ENCODE results near the gene SLC39A9.
A peak's percentile ranks its signal among the peaks of the same experiment; 100 is the strongest.

The SLC39A9 gene

DNA sequence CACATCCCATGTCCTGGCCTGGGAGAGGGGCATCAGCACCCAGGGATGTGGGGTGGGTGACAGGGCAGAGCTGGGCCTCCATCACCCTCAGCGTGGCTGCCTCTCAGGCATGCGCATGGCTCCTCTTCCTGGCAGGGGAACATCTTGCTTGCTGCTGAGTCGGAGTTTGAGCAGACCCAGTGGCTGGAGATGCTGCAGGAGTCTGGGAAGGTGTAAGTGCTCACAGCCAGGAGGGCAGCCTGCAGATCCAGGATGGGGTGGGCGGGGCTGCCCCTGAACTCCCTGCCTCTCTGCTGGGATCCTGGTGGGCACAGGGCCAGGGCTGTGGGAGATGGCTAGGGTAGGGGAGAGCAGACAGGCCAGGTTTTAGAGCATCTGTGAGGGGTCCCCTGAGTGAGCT lies 102.2 kb downstream of the SLC39A9 start:
- Histone ChIP-seq H3K4me3 (ENCODE audit: low read depth in 1 of 5, low read length in 5 of 5) (no peak overlapping the region), H3K36me3 (ENCODE audit: control insufficient read depth in 5 of 5, insufficient read depth in 5 of 5, low read length in 5 of 5) (no peaks in the 10 kb centered on the region), H3K9ac (ENCODE audit: low read length in 5 of 5) (no peak overlapping the region), H3K9me3 (ENCODE audit: control insufficient read depth in 5 of 5, low read length in 5 of 5) (no peaks in the 10 kb centered on the region), H3K27ac (ENCODE audit: low read depth, low read length) (no peak overlapping the region), H3K27me3 (ENCODE audit: control insufficient read depth in 5 of 5, insufficient read depth in 4 of 5, low read length in 5 of 5) (peaks cover 0 to 11% (median 2%) of the 10 kb centered on the region in 5 donors), H3K4me1 (ENCODE audit: control insufficient read depth in 5 of 5, insufficient read depth in 5 of 5, low read length in 5 of 5) (peaks cover 0 to 10% (median 7%) of the 10 kb centered on the region in 5 donors)

DNA sequence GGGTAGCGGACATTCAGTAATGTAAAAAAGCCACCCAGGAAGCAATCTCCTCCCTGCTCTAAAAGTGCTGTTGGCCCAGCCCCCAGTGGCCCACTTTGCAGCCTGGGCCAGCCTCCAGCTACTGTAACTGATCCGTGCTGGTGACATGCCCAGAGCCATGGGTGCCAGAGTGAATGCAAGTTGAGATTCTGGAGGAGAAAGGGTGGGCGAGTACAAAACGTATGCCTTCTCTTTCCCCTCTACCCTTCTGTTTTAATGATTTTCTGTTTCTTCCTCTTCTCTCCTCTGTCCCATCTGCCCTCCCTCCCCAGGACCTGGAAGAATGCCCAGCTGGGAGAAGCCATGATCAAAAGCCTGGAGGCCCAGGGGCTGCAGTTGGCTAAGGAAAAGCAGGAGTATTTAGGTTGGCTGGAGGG lies 102.9 kb downstream of the SLC39A9 start:
- Histone ChIP-seq H3K4me1 (ENCODE audit: control insufficient read depth in 5 of 5, insufficient read depth in 5 of 5, low read length in 5 of 5) (peaks cover 0 to 10% (median 7%) of the 10 kb centered on the region in 5 donors), H3K9ac (ENCODE audit: low read length in 5 of 5) (no peak overlapping the region), H3K36me3 (ENCODE audit: control insufficient read depth in 5 of 5, insufficient read depth in 5 of 5, low read length in 5 of 5) (no peaks in the 10 kb centered on the region), H3K27ac (ENCODE audit: low read depth, low read length) (no peak overlapping the region), H3K9me3 (ENCODE audit: control insufficient read depth in 5 of 5, low read length in 5 of 5) (no peaks in the 10 kb centered on the region), H3K4me3 (ENCODE audit: low read depth in 1 of 5, low read length in 5 of 5) (peak overlapping the region in 1 of 5 donors; percentile 1), H3K27me3 (ENCODE audit: control insufficient read depth in 5 of 5, insufficient read depth in 4 of 5, low read length in 5 of 5) (peaks cover 0 to 11% (median 2%) of the 10 kb centered on the region in 5 donors)

DNA sequence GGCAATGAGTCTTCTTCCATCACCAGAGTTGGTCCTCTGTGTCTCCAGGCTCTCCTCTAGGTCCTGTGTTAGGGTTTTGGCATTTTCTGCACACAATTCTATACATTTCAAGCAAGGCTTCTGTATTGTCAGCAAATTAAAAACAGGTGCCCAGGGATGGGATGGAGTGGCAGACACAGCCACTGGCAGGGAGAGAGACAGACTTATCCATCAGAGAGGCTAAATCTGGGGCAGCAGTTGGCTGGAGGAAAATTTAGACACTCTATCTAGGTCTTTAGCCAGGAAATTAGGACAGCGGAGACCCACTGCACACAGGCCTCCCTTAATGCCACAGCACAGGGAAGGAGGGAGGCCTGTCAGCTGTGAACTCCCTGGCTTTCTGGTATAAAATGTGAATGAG lies 106.3 kb downstream of the SLC39A9 start:
- no peak overlapping the region for H3K9ac ChIP-seq (ENCODE audit: low read length in 5 of 5)
- H3K27me3 ChIP-seq (ENCODE audit: control insufficient read depth in 5 of 5, insufficient read depth in 4 of 5, low read length in 5 of 5) = peaks cover 0 to 7% (median 0%) of the 10 kb centered on the region in 5 donors
- no peak overlapping the region for H3K27ac ChIP-seq (ENCODE audit: low read depth, low read length)
- H3K4me3 ChIP-seq (ENCODE audit: low read depth in 1 of 5, low read length in 5 of 5) = no peak overlapping the region
- H3K4me1 ChIP-seq (ENCODE audit: control insufficient read depth in 5 of 5, insufficient read depth in 5 of 5, low read length in 5 of 5) = peaks cover 0 to 10% (median 7%) of the 10 kb centered on the region in 5 donors
- no peaks in the 10 kb centered on the region for H3K36me3 ChIP-seq (ENCODE audit: control insufficient read depth in 5 of 5, insufficient read depth in 5 of 5, low read length in 5 of 5)
- H3K9me3 ChIP-seq (ENCODE audit: control insufficient read depth in 5 of 5, low read length in 5 of 5) = no peaks in the 10 kb centered on the region

DNA sequence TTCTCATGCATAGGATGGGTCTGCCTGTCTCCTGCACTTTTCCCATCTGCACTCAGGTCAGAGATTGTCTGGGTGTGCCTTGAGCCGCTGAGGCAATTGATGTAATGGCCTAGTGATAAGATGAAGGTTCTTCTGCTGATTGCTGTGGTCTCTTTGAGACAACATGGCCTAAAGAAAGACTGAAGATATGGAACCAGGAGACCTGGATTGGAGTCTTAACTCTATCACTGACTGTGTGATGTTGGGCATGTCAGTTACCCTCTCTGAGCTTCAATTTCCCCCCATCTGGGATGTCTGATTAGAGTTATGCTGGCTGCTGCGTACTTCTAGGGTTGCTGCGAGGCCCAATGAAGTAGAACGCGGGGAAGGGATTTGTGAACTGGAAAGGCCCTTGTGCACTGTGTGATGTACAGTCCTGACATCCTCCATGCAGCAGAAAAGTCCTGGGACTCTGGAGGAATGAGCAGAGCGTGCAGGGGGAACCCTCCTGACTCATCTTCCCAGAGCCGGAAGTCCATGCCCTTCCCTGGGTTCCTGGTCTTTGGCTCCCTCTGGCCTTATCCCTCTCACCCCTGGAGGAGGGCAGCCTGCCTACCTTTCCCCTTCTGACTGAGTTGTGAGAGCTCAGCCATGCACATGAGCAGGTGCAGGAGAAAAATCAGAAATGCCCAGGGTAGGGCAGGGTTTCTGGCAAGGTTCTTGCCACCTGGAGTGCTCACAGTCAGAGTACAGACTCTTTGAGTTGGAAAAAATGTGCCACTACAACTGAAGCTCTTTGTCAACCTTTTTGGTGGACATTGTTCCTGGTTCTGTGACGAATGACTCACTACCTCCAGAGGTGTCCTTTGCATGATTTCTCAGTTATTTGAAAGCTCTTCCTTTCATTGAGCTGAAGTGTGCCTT lies 107.1 kb downstream of the SLC39A9 start:
- Histone ChIP-seq H3K4me1 (ENCODE audit: control insufficient read depth in 5 of 5, insufficient read depth in 5 of 5, low read length in 5 of 5) (peaks cover 0 to 10% (median 7%) of the 10 kb centered on the region in 5 donors), H3K27me3 (ENCODE audit: control insufficient read depth in 5 of 5, insufficient read depth in 4 of 5, low read length in 5 of 5) (peaks cover 0 to 7% (median 0%) of the 10 kb centered on the region in 5 donors), H3K9me3 (ENCODE audit: control insufficient read depth in 5 of 5, low read length in 5 of 5) (no peaks in the 10 kb centered on the region), H3K36me3 (ENCODE audit: control insufficient read depth in 5 of 5, insufficient read depth in 5 of 5, low read length in 5 of 5) (no peaks in the 10 kb centered on the region), H3K9ac (ENCODE audit: low read length in 5 of 5) (no peak overlapping the region), H3K27ac (ENCODE audit: low read depth, low read length) (no peak overlapping the region), H3K4me3 (ENCODE audit: low read depth in 1 of 5, low read length in 5 of 5) (no peak overlapping the region)

DNA sequence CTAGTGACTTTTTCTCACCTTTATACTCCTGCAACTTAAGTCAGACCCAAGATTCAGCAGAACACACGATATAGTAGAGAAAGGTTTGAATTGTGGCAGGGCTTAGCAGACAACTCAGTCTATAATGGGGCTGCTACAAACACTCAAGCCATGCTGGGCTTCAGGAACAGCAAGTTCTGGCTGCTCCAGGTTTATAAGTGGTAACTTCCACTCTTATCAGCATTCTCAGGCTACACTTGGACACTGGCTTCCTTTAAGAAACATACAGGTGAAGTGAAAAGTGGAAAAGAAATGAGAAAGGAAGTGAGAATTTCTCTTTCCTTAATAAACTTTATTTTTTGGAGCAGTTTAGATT lies 107.7 kb downstream of the SLC39A9 start:
- Histone ChIP-seq H3K4me3 (ENCODE audit: low read depth in 1 of 5, low read length in 5 of 5) (no peak overlapping the region), H3K27me3 (ENCODE audit: control insufficient read depth in 5 of 5, insufficient read depth in 4 of 5, low read length in 5 of 5) (peaks cover 0 to 5% (median 0%) of the 10 kb centered on the region in 5 donors), H3K9ac (ENCODE audit: low read length in 5 of 5) (no peak overlapping the region), H3K36me3 (ENCODE audit: control insufficient read depth in 5 of 5, insufficient read depth in 5 of 5, low read length in 5 of 5) (no peaks in the 10 kb centered on the region), H3K27ac (ENCODE audit: low read depth, low read length) (no peak overlapping the region), H3K4me1 (ENCODE audit: control insufficient read depth in 5 of 5, insufficient read depth in 5 of 5, low read length in 5 of 5) (peaks cover 0 to 6% (median 6%) of the 10 kb centered on the region in 5 donors), H3K9me3 (ENCODE audit: control insufficient read depth in 5 of 5, low read length in 5 of 5) (no peaks in the 10 kb centered on the region)

All from subcutaneous abdominal adipose tissue (tissue), 5 donors.